Mesendoderm (in vitro differentiated cells): Measurements from ENCODE around the gene MEIS2.

Experiments
- DNase-seq: peaks from one replicate; pipeline ENCODE4 v3.0.0; 2013
- H2AK5ac ChIP-seq: 2 replicates; pipeline ENCODE4 v1.6.1; 2013; ENCODE audit warnings: low read length, inconsistent platforms
- H2BK120ac ChIP-seq: 2 replicates; pipeline ENCODE4 v1.6.1; 2013; ENCODE audit warnings: low read depth, mild to moderate bottlenecking, low read length, moderate library complexity, mixed read lengths
- H2BK15ac ChIP-seq: replicated peaks from 2 replicates; pipeline ENCODE4 v1.6.1; 2013; ENCODE audit warnings: low read depth, mild to moderate bottlenecking, moderate library complexity
- H2BK5ac ChIP-seq: 2 replicates; pipeline ENCODE4 v1.6.1; 2013; ENCODE audit warnings: low read length, inconsistent platforms
- H3K18ac ChIP-seq: 2 replicates; pipeline ENCODE4 v1.6.1; 2013; ENCODE audit warnings: mild to moderate bottlenecking, low read length, mixed read lengths
- H3K23ac ChIP-seq: one replicate; pipeline ENCODE4 v1.6.1; 2013; ENCODE audit warnings: low read length
- H3K27ac ChIP-seq: 2 replicates; pipeline ENCODE4 v1.5.1; 2013; ENCODE audit warnings: low read depth, mild to moderate bottlenecking, inconsistent platforms, low read length, moderate library complexity
- H3K27me3 ChIP-seq: 2 replicates; pipeline ENCODE4 v1.6.1; 2013; ENCODE audit warnings: low read length, control low read depth, mild to moderate bottlenecking, inconsistent platforms; ENCODE audit not compliant: insufficient read depth, poor library complexity
- H3K36me3 ChIP-seq: 2 replicates; pipeline ENCODE4 v1.6.1; 2013; ENCODE audit warnings: low read length, inconsistent platforms; ENCODE audit not compliant: control insufficient read depth, insufficient read depth
- H3K4ac ChIP-seq: one replicate; pipeline ENCODE4 v1.6.1; 2013; ENCODE audit warnings: low read depth, mild to moderate bottlenecking, low read length, moderate library complexity
- H3K4me1 ChIP-seq: 2 replicates; pipeline ENCODE4 v1.6.1; 2013; ENCODE audit warnings: low read depth, low read length, inconsistent platforms; ENCODE audit not compliant: control insufficient read depth
- H3K4me2 ChIP-seq: 2 replicates; pipeline ENCODE4 v1.6.1; 2013; ENCODE audit warnings: low read length
- H3K4me3 ChIP-seq: 2 replicates; pipeline ENCODE4 v1.5.1; 2013; ENCODE audit warnings: mild to moderate bottlenecking, low read length
- H3K56ac ChIP-seq: one replicate; pipeline ENCODE4 v1.6.1; 2013; ENCODE audit warnings: low read length
- H3K79me1 ChIP-seq: 2 replicates; pipeline ENCODE4 v1.6.1; 2013; ENCODE audit warnings: low read length, inconsistent platforms
- H3K79me2 ChIP-seq: 2 replicates; pipeline ENCODE4 v1.6.1; 2013; ENCODE audit warnings: mild to moderate bottlenecking, low read length; ENCODE audit not compliant: control insufficient read depth, insufficient read depth
- H3K9ac ChIP-seq: 2 replicates; pipeline ENCODE4 v1.6.1; 2013; ENCODE audit warnings: low read length, inconsistent platforms
- H4K5ac ChIP-seq: one replicate; pipeline ENCODE4 v1.6.1; 2013; ENCODE audit warnings: low read length
- H4K8ac ChIP-seq: one replicate; pipeline ENCODE4 v1.6.1; 2013; ENCODE audit warnings: low read depth, mild to moderate bottlenecking, control low read depth, low read length, moderate library complexity
- WGBS: extraction: QIAGEN DNeasy Blood & Tissue Kit; methylation state at CpG from one replicate; pipeline ENCODE4 v1.1.7; 2013; ENCODE audit warnings: low lambda C conversion rate, missing lambda C conversion rate; ENCODE audit not compliant: insufficient coverage; ENCODE audit errors: extremely low coverage; 5-methylcytosine and 5-hydroxymethylcytosine counted together

The MEIS2 gene

GRCh38 chr15:36917411-36918267 lies 182.7 kb downstream of the MEIS2 start:
- Histone ChIP-seq H3K36me3 (no peaks in the 10 kb centered on the region), H3K27me3 (no peaks in the 10 kb centered on the region), H3K23ac (no peak overlapping the region), H3K4me3 (no peak overlapping the region), H3K9ac (no peak overlapping the region), H3K4me1 (no peaks in the 10 kb centered on the region), H3K18ac (no peak overlapping the region), H3K56ac (no peak overlapping the region), H2AK5ac (no peak overlapping the region), H4K5ac (no peak overlapping the region), H2BK120ac (no peak overlapping the region), H3K4me2 (no peak overlapping the region), H3K79me1 (no peaks in the 10 kb centered on the region), H4K8ac (no peak overlapping the region), H2BK15ac (no peak overlapping the region), H2BK5ac (no peak overlapping the region), H3K27ac (no peak overlapping the region), H3K4ac (no peak overlapping the region), H3K79me2 (no peaks in the 10 kb centered on the region)
- WGBS: no CpG with 5 or more reads among the region's 4 CpGs
- peak; percentile 48 for DNase-seq

- no peak for DNase-seq
- Histone ChIP-seq H2BK15ac (no peak overlapping the region), H3K79me1 (no peaks in the 10 kb centered on the region), H3K36me3 (no peaks in the 10 kb centered on the region), H3K4me1 (no peaks in the 10 kb centered on the region), H2BK5ac (no peak overlapping the region), H4K8ac (no peak overlapping the region), H3K4ac (no peak overlapping the region), H3K27me3 (no peaks in the 10 kb centered on the region), H3K18ac (no peak overlapping the region), H2AK5ac (no peak overlapping the region), H3K9ac (no peak overlapping the region), H3K4me3 (no peak overlapping the region), H3K23ac (no peak overlapping the region), H3K56ac (no peak overlapping the region), H3K79me2 (no peaks in the 10 kb centered on the region), H2BK120ac (no peak overlapping the region), H3K4me2 (no peak overlapping the region), H3K27ac (no peak overlapping the region), H4K5ac (no peak overlapping the region)
- WGBS: no CpG with 5 or more reads among the region's 3 CpGs
Measured at GRCh38 chr15:36914960-36915808, 185.2 kb downstream of the MEIS2 start.

- no peak overlapping the region for H3K4ac ChIP-seq
- H3K4me3 ChIP-seq: no peak overlapping the region
- no peak overlapping the region for H2AK5ac ChIP-seq
- H2BK15ac ChIP-seq: no peak overlapping the region
- no peaks in the 10 kb centered on the region for H3K79me2 ChIP-seq
- no peaks in the 10 kb centered on the region for H3K4me1 ChIP-seq
- no CpG with 5 or more reads among the region's 4 CpGs for WGBS
- H3K27me3 ChIP-seq: no peaks in the 10 kb centered on the region
- H3K36me3 ChIP-seq: no peaks in the 10 kb centered on the region
- H3K23ac ChIP-seq: no peak overlapping the region
- H3K56ac ChIP-seq: no peak overlapping the region
- no peak overlapping the region for H3K18ac ChIP-seq
- H3K79me1 ChIP-seq: no peaks in the 10 kb centered on the region
- no peak overlapping the region for H2BK5ac ChIP-seq
- no peak overlapping the region for H3K27ac ChIP-seq
- H2BK120ac ChIP-seq: no peak overlapping the region
- H4K8ac ChIP-seq: no peak overlapping the region
- no peak overlapping the region for H3K9ac ChIP-seq
- no peak for DNase-seq
- no peak overlapping the region for H4K5ac ChIP-seq
- H3K4me2 ChIP-seq: no peak overlapping the region
Measured at GRCh38 chr15:36914466-36914865, 185.9 kb downstream of the MEIS2 start.

GRCh38 chr15:36912311-36912712 lies 188.0 kb downstream of the MEIS2 start:
- DNase-seq: no peak
- no peaks in the 10 kb centered on the region for H3K4me1 ChIP-seq
- H3K23ac ChIP-seq: no peak overlapping the region
- H3K27me3 ChIP-seq: no peaks in the 10 kb centered on the region
- H4K5ac ChIP-seq: no peak overlapping the region
- H3K56ac ChIP-seq: no peak overlapping the region
- H3K36me3 ChIP-seq: no peaks in the 10 kb centered on the region
- no peaks in the 10 kb centered on the region for H3K79me2 ChIP-seq
- H3K9ac ChIP-seq: no peak overlapping the region
- no peak overlapping the region for H4K8ac ChIP-seq
- H3K27ac ChIP-seq: no peak overlapping the region
- no peak overlapping the region for H2BK15ac ChIP-seq
- no peak overlapping the region for H3K4ac ChIP-seq
- no CpG with 5 or more reads among the region's 2 CpGs for WGBS
- no peak overlapping the region for H3K18ac ChIP-seq
- no peaks in the 10 kb centered on the region for H3K79me1 ChIP-seq
- no peak overlapping the region for H2BK5ac ChIP-seq
- H2BK120ac ChIP-seq: no peak overlapping the region
- no peak overlapping the region for H2AK5ac ChIP-seq
- no peak overlapping the region for H3K4me3 ChIP-seq
- no peak overlapping the region for H3K4me2 ChIP-seq

GRCh38 chr15:36911322-36911944 lies 188.9 kb downstream of the MEIS2 start:
- no CpG with 5 or more reads among the region's 5 CpGs for WGBS
- Histone ChIP-seq H3K56ac (no peak overlapping the region), H3K79me1 (no peaks in the 10 kb centered on the region), H3K79me2 (no peaks in the 10 kb centered on the region), H3K18ac (no peak overlapping the region), H3K4me1 (no peaks in the 10 kb centered on the region), H3K4me3 (no peak overlapping the region), H3K4me2 (no peak overlapping the region), H3K4ac (no peak overlapping the region), H3K27me3 (no peaks in the 10 kb centered on the region), H3K27ac (no peak overlapping the region), H2AK5ac (no peak overlapping the region), H3K36me3 (no peaks in the 10 kb centered on the region), H2BK5ac (no peak overlapping the region), H4K5ac (no peak overlapping the region), H3K23ac (no peak overlapping the region), H2BK15ac (no peak overlapping the region), H4K8ac (no peak overlapping the region), H3K9ac (no peak overlapping the region), H2BK120ac (no peak overlapping the region)
- DNase-seq: no peak
